GM12878 (cell line): ENCODE data around the gene GTPBP1. TPM values are rescaled to one million over a fixed set of nuclear protein-coding genes. Genes with fewer than 3 reads are reported as not detected.

Experiments
- ATAC-seq: fragments of 200-7000 bp; cut with Tn5 transposase; 3 replicates; pipeline ENCODE4 v1.9.1; 2020; ENCODE audit warnings: mild to moderate bottlenecking, moderate library complexity
- BruUV-seq: library from RNA; stranded (reverse); fragments of 400-500 nt; replicated peaks from 2 replicates; lab custom pipeline; 2021; lab: Mats Ljungman, UMichigan
- CTCF ChIA-PET: fragments of 300-600 bp; sonication (Branson Sonifier 250); formaldehyde crosslinking; extraction: SDS; loops from one replicate; lab custom pipeline; 2021; ENCODE audit warnings: inconsistent platforms; lab: Yijun Ruan, JAX
- POLR2A ChIA-PET: fragments of 350-600 bp; formaldehyde crosslinking; extraction: SDS; loops from one replicate; lab custom pipeline; 2021; ENCODE audit warnings: inconsistent platforms; lab: Charles Lee
- RAD21 ChIA-PET: fragments of 300-600 bp; sonication (Branson Sonifier 250); formaldehyde crosslinking; loops from one replicate; lab custom pipeline; 2023; ENCODE audit warnings: antibody characterized with exemption; ENCODE audit not compliant: unreplicated experiment; lab: Charles Lee
- SMC1A ChIA-PET: fragments of 300-600 bp; sonication (Branson Sonifier 250); formaldehyde crosslinking; loops from one replicate; lab custom pipeline; 2023; ENCODE audit not compliant: unreplicated experiment, uncharacterized antibody; lab: Charles Lee
- DNase-seq: peaks from one replicate; pipeline ENCODE4 v3.0.0-alpha.2; 2011; ENCODE audit warnings: low read depth, low spot score
- FAIRE-seq: peaks from 3 replicates; lab custom pipeline; 2011; peaks lifted over from hg19 to GRCh38; lab: Jason Lieb, UNC
- H2AFZ ChIP-seq: 2 replicates; pipeline ENCODE4 v1.6.0; 2011; ENCODE audit warnings: low read depth, low read length, control low read depth; ENCODE audit not compliant: control insufficient read depth
- H3K27ac ChIP-seq: 2 replicates; pipeline ENCODE4 v1.5.1; 2011; ENCODE audit warnings: control low read depth; ENCODE audit not compliant: control insufficient read depth, insufficient read depth
- H3K27me3 ChIP-seq, 2 experiments: replicated peaks in 1 of 2; 2 replicates each; pipeline versions ENCODE4 v1.6.0 to v1.6.1; 2011; ENCODE audit warnings: low read length in 1 of 2; ENCODE audit not compliant: control insufficient read depth in 2 of 2, insufficient read depth in 2 of 2
- H3K36me3 ChIP-seq, 2 experiments: 2 replicates each; pipeline ENCODE4 v1.5.1; 2011; ENCODE audit warnings: low read length in 1 of 2; ENCODE audit not compliant: control insufficient read depth in 2 of 2, insufficient read depth in 2 of 2
- H3K4me1 ChIP-seq: 2 replicates; pipeline ENCODE4 v1.6.1; 2011; ENCODE audit warnings: mild to moderate bottlenecking, low read length, moderate library complexity, mixed read lengths; ENCODE audit not compliant: control insufficient read depth, insufficient read depth
- H3K4me2 ChIP-seq: 2 replicates; pipeline ENCODE4 v1.6.0; 2011; ENCODE audit warnings: control low read depth; ENCODE audit not compliant: control insufficient read depth, insufficient read depth
- H3K4me3 ChIP-seq: fragments of 200-600 bp; sonication (generic); 2 replicates; pipeline ENCODE4 v1.5.1; 2016
- H3K79me2 ChIP-seq: 2 replicates; pipeline ENCODE4 v1.6.0; 2011; ENCODE audit warnings: low read length; ENCODE audit not compliant: control insufficient read depth, insufficient read depth
- H3K9ac ChIP-seq: 2 replicates; pipeline ENCODE4 v1.8.0; 2011; ENCODE audit warnings: low read length, control low read depth, mixed read lengths; ENCODE audit not compliant: control insufficient read depth, insufficient read depth
- H3K9me3 ChIP-seq: replicated peaks from 3 replicates; pipeline ENCODE4 v1.5.1; 2011; ENCODE audit warnings: mild to moderate bottlenecking, low read length; ENCODE audit not compliant: control insufficient read depth, insufficient read depth
- H4K20me1 ChIP-seq: 2 replicates; pipeline ENCODE4 v1.6.0; 2011; ENCODE audit not compliant: control insufficient read depth, insufficient read depth
- CBFB ChIP-seq: IDR thresholded peaks from 2 replicates; pipeline ENCODE4 v1.6.1; 2016; ENCODE audit warnings: antibody characterized with exemption, low read depth
- CHD1 ChIP-seq: IDR thresholded peaks from 2 replicates; pipeline ENCODE4 v1.6.1; 2012; ENCODE audit warnings: low read depth, low read length, improper control_type of control experiment
- EED ChIP-seq: sonication (generic); IDR thresholded peaks from 2 replicates; pipeline ENCODE4 v1.6.1; 2016; ENCODE audit warnings: antibody characterized with exemption, low read depth
- EGR1 ChIP-seq, 2 experiments: IDR thresholded peaks; 1 replicate in 1 of 2; 2 replicates in 1 of 2; pipeline ENCODE4 v1.6.1; 2011 to 2012; ENCODE audit warnings: low read depth in 2 of 2, low read length in 2 of 2, borderline replicate concordance in 1 of 2, mild to moderate bottlenecking in 1 of 2, moderate library complexity in 1 of 2
- IKZF2 ChIP-seq, 2 experiments: fragments of 450-650 bp; IDR thresholded peaks; 2 replicates each; pipeline ENCODE4 v1.6.1; 2017; ENCODE audit warnings: mild to moderate bottlenecking in 2 of 2, moderate library complexity in 2 of 2
- LARP7 ChIP-seq: fragments of 450-650 bp; IDR thresholded peaks from 2 replicates; pipeline ENCODE4 v1.6.1; 2017; ENCODE audit warnings: mild to moderate bottlenecking
- MTA2 ChIP-seq: fragments of 450-650 bp; IDR thresholded peaks from 2 replicates; pipeline ENCODE4 v1.6.1; 2016; ENCODE audit warnings: low read depth, mild to moderate bottlenecking, moderate library complexity
- NFYB ChIP-seq: IDR thresholded peaks from 2 replicates; pipeline ENCODE4 v1.6.1; 2011; ENCODE audit warnings: low read depth, mild to moderate bottlenecking, low read length, improper control_type of control experiment, moderate library complexity; ENCODE audit not compliant: insufficient read depth
- NRF1 ChIP-seq: conservative IDR thresholded peaks from 2 replicates; pipeline ENCODE4 v1.6.1; 2011; ENCODE audit warnings: mild to moderate bottlenecking, low read depth, low read length, improper control_type of control experiment
- PAX5 ChIP-seq: IDR thresholded peaks from 2 replicates; pipeline ENCODE4 v1.6.1; 2011; ENCODE audit warnings: low read depth, low read length, borderline replicate concordance
- PML ChIP-seq: IDR thresholded peaks from 2 replicates; pipeline ENCODE4 v1.6.1; 2012; ENCODE audit warnings: low read length, inconsistent platforms
- SIX5 ChIP-seq: IDR thresholded peaks from 2 replicates; pipeline ENCODE4 v1.6.1; 2011; ENCODE audit warnings: mild to moderate bottlenecking, low read depth, low read length, moderate library complexity; ENCODE audit not compliant: severe bottlenecking
- YY1 ChIP-seq: IDR thresholded peaks from 2 replicates; pipeline ENCODE4 v1.6.1; 2011; ENCODE audit warnings: low read depth, mild to moderate bottlenecking, low read length
- WGBS: methylation state at CpG from one replicate; pipeline ENCODE4 v1.1.6; 2016; ENCODE audit warnings: low lambda C conversion rate; ENCODE audit not compliant: insufficient replicate concordance, insufficient coverage; ENCODE audit errors: missing lambda C conversion rate; 5-methylcytosine and 5-hydroxymethylcytosine counted together
- in situ Hi-C: fragments of 300-500 bp; cut with MboI; formaldehyde crosslinking; loops from 9 replicates; pipeline ENCODE4 v1.14.3; 2018; ENCODE audit warnings: mixed read lengths
- intact Hi-C: fragments of 100-400 bp; cut with micrococcal nuclease; formaldehyde crosslinking; loops from one replicate; pipeline ENCODE4 v1.14.2; 2022; ENCODE audit not compliant: unreplicated experiment
- polyA plus RNA-seq, 11 experiments: library from polyadenylated mRNA; depleted of rRNA in 4 of 11; unstranded in 6 of 11; stranded (reverse) in 5 of 11; fragments of >200 nt; fragmentation: Nextera tagmentation in 4 of 11; fragmentation: Illumina TruSeq in 1 of 11; extraction: Ambion mirVana in 4 of 11; extraction: Trizol in 1 of 11; gene quantifications; 1 replicate in 1 of 11; 2 replicates in 10 of 11; pipeline versions ENCODE4 v1.2.1 to v1.2.3, GENCODE V29; 2011 to 2016; ENCODE audit warnings: inconsistent platforms in 2 of 11, missing spikeins in 2 of 11, low read depth in 1 of 11
- total RNA-seq, 4 experiments: library from RNA; depleted of rRNA in 3 of 4; stranded (reverse); fragments of >200 nt in 3 of 4; fragmentation: Illumina TruSeq in 1 of 4; extraction: Trizol in 1 of 4; gene quantifications; 2 replicates each; pipeline versions ENCODE4 v1.2.1 to v1.2.3, GENCODE V29; 2013 to 2021
- TF ChIP-seq, protein P1 (sequence below): IDR thresholded peaks from 2 replicates; pipeline ENCODE4 v1.6.1; 2011; ENCODE audit warnings: low read depth, mild to moderate bottlenecking, low read length, moderate library complexity, borderline replicate concordance; ENCODE audit errors: extremely low read depth
- TF ChIP-seq, protein P2 (sequence below): fragments of 150-350 bp; IDR thresholded peaks from 2 replicates; pipeline ENCODE4 v1.6.1; 2014; ENCODE audit warnings: mild to moderate bottlenecking, low read depth, low read length
- TF ChIP-seq, protein P3 (sequence below): fragments of 450-650 bp; conservative IDR thresholded peaks from 2 replicates; pipeline ENCODE4 v1.6.1; 2017; ENCODE audit warnings: mild to moderate bottlenecking, moderate library complexity
- TF ChIP-seq, protein P4 (sequence below): fragments of 450-650 bp; formaldehyde crosslinking; IDR thresholded peaks from 2 replicates; pipeline ENCODE4 v1.5.0; 2022; ENCODE audit warnings: mild to moderate bottlenecking, missing genetic modification characterization

The GTPBP1 gene
- total and polyA plus RNA-seq, 10 of the 15 experiments (the other 5 are each of a cell fraction or from before 2014, with no cell fraction given) = 0.89 to 63.1 (median 34.2) TPM

DNA sequence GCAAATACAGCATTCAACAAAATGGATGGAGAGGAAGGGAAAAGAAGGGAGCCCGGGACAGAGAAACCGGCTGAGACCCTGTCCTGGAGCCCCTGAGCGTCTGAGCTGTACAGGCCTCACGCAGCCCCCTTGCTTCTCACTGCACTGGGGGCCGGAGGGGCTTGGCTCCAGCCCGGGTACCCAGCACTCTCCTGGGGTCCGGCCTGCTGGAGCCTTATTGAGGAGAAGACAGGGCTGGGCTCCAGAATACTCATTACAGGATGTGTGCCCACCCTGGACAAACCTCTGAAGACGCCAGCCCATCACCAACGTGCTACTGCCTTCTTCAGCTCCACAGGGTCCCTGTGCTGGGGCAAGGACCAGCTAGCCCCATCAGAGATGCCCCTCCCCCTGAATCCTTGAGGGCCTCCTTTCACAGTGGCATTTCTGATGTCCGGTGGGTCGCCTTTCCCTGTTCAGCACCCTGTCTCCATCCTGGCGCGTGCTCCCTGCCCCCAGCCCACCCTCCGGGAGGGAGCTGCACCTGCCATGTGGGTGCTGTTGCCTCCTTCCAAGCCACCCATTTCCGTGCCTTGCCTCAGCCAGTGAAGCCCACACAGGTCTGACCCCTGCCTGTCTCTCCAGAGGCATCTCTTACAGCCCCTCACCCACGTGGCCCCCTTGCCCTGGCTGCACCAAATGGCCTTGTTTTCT is 64.7 kb downstream of the GTPBP1 start:
- Histone ChIP-seq H3K27me3 (no peaks in the 10 kb centered on the region; a peak in 1 of 4 replicates), H2AFZ (no peak overlapping the region), H3K4me2 (no peak overlapping the region), H3K79me2 (no peaks in the 10 kb centered on the region), H3K9ac (no peak overlapping the region), H4K20me1 (no peaks in the 10 kb centered on the region), H3K4me1 (no peaks in the 10 kb centered on the region), H3K27ac (no peak overlapping the region), H3K4me3 (no peak overlapping the region), H3K36me3 (no peaks in the 10 kb centered on the region), H3K9me3 (no peaks in the 10 kb centered on the region)
- BruUV-seq = no TSS peak
- DNase-seq = no peak
- no peak for FAIRE-seq
- intact Hi-C loops (no loop called here), in situ Hi-C loops (no loop called here)
- ATAC-seq = no peak
- ChIA-PET SMC1A (interaction anchor here (2.2 kb wide), 1 partner anchor 233 kb away, joined by 8 read pairs; no protein-coding TSS in a partner anchor), RAD21 (interaction anchor here (1.5 to 2.5 kb wide), 3 partner anchors 36 to 233 kb away, joined by 3 to 23 read pairs (median 19); no protein-coding TSS in a partner anchor), POLR2A (interaction anchor here (1.0 kb wide), 1 partner anchor 356 kb away, joined by 3 read pairs; no protein-coding TSS in a partner anchor), CTCF (interaction anchor here (2.6 to 4.8 kb wide), 3 partner anchors 23 to 233 kb away, joined by 16 to 33 read pairs (median 17); no protein-coding TSS in a partner anchor)
- 58% methylated on average over 15 of the region's 16 CpGs for WGBS
- no peak for TF ChIP-seq CHD1
- TF ChIP-seq YY1 = no peak
- TF ChIP-seq NFYB = no peak
- no peak for TF ChIP-seq MTA2
- TF ChIP-seq CBFB = no peak
- TF ChIP-seq, protein P1, sequence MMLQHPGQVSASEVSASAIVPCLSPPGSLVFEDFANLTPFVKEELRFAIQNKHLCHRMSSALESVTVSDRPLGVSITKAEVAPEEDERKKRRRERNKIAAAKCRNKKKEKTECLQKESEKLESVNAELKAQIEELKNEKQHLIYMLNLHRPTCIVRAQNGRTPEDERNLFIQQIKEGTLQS = no peak
- TF ChIP-seq, protein P2, sequence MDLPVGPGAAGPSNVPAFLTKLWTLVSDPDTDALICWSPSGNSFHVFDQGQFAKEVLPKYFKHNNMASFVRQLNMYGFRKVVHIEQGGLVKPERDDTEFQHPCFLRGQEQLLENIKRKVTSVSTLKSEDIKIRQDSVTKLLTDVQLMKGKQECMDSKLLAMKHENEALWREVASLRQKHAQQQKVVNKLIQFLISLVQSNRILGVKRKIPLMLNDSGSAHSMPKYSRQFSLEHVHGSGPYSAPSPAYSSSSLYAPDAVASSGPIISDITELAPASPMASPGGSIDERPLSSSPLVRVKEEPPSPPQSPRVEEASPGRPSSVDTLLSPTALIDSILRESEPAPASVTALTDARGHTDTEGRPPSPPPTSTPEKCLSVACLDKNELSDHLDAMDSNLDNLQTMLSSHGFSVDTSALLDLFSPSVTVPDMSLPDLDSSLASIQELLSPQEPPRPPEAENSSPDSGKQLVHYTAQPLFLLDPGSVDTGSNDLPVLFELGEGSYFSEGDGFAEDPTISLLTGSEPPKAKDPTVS = no peak
- TF ChIP-seq PML = no peak
- no peak for TF ChIP-seq LARP7
- TF ChIP-seq, protein P3, sequence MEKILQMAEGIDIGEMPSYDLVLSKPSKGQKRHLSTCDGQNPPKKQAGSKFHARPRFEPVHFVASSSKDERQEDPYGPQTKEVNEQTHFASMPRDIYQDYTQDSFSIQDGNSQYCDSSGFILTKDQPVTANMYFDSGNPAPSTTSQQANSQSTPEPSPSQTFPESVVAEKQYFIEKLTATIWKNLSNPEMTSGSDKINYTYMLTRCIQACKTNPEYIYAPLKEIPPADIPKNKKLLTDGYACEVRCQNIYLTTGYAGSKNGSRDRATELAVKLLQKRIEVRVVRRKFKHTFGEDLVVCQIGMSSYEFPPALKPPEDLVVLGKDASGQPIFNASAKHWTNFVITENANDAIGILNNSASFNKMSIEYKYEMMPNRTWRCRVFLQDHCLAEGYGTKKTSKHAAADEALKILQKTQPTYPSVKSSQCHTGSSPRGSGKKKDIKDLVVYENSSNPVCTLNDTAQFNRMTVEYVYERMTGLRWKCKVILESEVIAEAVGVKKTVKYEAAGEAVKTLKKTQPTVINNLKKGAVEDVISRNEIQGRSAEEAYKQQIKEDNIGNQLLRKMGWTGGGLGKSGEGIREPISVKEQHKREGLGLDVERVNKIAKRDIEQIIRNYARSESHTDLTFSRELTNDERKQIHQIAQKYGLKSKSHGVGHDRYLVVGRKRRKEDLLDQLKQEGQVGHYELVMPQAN = no peak
- no peak for TF ChIP-seq EGR1 (IDR thresholded peaks at IDR 0.05; ENCODE audit: borderline replicate concordance in 1 of 2, low read depth in 2 of 2, low read length in 2 of 2)
- TF ChIP-seq EED = no peak
- TF ChIP-seq SIX5 = no peak
- TF ChIP-seq PAX5 = no peak
- TF ChIP-seq NRF1 = no peak
- TF ChIP-seq, protein P4, sequence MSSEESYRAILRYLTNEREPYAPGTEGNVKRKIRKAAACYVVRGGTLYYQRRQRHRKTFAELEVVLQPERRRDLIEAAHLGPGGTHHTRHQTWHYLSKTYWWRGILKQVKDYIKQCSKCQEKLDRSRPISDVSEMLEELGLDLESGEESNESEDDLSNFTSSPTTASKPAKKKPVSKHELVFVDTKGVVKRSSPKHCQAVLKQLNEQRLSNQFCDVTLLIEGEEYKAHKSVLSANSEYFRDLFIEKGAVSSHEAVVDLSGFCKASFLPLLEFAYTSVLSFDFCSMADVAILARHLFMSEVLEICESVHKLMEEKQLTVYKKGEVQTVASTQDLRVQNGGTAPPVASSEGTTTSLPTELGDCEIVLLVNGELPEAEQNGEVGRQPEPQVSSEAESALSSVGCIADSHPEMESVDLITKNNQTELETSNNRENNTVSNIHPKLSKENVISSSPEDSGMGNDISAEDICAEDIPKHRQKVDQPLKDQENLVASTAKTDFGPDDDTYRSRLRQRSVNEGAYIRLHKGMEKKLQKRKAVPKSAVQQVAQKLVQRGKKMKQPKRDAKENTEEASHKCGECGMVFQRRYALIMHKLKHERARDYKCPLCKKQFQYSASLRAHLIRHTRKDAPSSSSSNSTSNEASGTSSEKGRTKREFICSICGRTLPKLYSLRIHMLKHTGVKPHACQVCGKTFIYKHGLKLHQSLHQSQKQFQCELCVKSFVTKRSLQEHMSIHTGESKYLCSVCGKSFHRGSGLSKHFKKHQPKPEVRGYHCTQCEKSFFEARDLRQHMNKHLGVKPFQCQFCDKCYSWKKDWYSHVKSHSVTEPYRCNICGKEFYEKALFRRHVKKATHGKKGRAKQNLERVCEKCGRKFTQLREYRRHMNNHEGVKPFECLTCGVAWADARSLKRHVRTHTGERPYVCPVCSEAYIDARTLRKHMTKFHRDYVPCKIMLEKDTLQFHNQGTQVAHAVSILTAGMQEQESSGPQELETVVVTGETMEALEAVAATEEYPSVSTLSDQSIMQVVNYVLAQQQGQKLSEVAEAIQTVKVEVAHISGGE = no peak
- no peak for TF ChIP-seq IKZF2 (IDR thresholded peaks at IDR 0.05)
